GM10266 (cell line): ENCODE measurements around the gene RPL22.

ENCODE experiments used
- DNase-seq: peaks from one replicate; pipeline ENCODE4 v3.0.0; 2012; ENCODE audit errors: extremely low spot score
- CTCF ChIP-seq: IDR thresholded peaks from 2 replicates; pipeline ENCODE4 v1.5.1; 2012; ENCODE audit warnings: mild to moderate bottlenecking, low read depth; ENCODE audit not compliant: control insufficient read depth, insufficient read depth; ENCODE audit errors: missing control alignments

The RPL22 gene

DNA sequence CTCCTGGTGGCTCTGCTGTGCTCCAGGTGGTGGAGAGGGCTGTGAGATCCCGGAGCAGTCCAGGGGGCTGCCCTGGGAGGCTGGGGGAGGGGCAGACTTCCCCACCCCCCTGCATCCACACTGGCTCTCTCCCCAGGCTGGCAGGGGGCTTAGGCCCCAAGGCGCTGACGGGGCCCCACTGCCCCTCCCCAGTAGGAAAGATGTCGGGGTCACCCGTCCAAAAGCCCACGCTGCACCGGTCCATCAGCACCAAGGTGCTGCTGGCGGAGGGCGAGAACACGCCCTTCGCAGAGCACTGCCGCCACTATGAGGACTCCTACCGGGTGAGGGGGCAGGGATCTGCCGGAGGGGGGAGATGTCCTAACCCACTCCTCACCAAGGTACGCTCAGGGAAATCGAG lies 12.3 kb upstream of the RPL22 start:
- DNase-seq: no peak

GRCh38 chr1:6210591-6211355 lies 11.4 kb upstream of the RPL22 start:
- DNase-seq: no peak
- no peak for TF ChIP-seq CTCF

More for the DNA sequence above, 12.3 kb upstream of the RPL22 start:
- no peak for TF ChIP-seq CTCF

- DNase-seq: peak; percentile 51
- TF ChIP-seq CTCF: no peak
Observed at GRCh38 chr1:6209661-6210580, 10.5 kb upstream of the RPL22 start.

GRCh38 chr1:6208723-6209660 lies 9.6 kb upstream of the RPL22 start:
- peak; percentile 68 for TF ChIP-seq CTCF
- DNase-seq: peak; percentile 81

GRCh38 chr1:6207921-6208320 lies 8.5 kb upstream of the RPL22 start:
- TF ChIP-seq CTCF: no peak
- DNase-seq: no peak

- peak; percentile 45 for DNase-seq
- TF ChIP-seq CTCF: no peak
Observed at GRCh38 chr1:6207075-6207885, 7.9 kb upstream of the RPL22 start.
